GM23248 (cell line): ENCODE data around the gene P2RY2. TPM values are rescaled to one million over a fixed set of nuclear protein-coding genes. Genes with fewer than 3 reads are reported as not detected.

ENCODE experiments used
- DNase-seq: peaks from one replicate; pipeline ENCODE4 v3.0.0-alpha.2; 2015
- H2AFZ ChIP-seq: fragments of 200-600 bp; sonication (generic); 2 replicates; pipeline ENCODE4 v1.6.1; 2016; ENCODE audit warnings: antibody characterized with exemption
- H3F3A ChIP-seq: fragments of 200-600 bp; sonication (generic); 2 replicates; pipeline ENCODE4 v1.6.1; 2016; ENCODE audit warnings: mild to moderate bottlenecking, antibody characterized with exemption, mixed run types; ENCODE audit not compliant: insufficient read depth
- H3K27ac ChIP-seq: fragments of 200-600 bp; sonication (generic); 2 replicates; pipeline ENCODE4 v1.5.1; 2016; ENCODE audit warnings: mild to moderate bottlenecking
- H3K27me3 ChIP-seq: fragments of 200-600 bp; sonication (generic); replicated peaks from 2 replicates; pipeline ENCODE4 v1.6.1; 2016; ENCODE audit warnings: mild to moderate bottlenecking; ENCODE audit not compliant: insufficient read depth
- H3K36me3 ChIP-seq: fragments of 200-600 bp; sonication (generic); 2 replicates; pipeline ENCODE4 v1.6.1; 2016; ENCODE audit warnings: low read depth, mild to moderate bottlenecking
- H3K4me1 ChIP-seq: fragments of 200-600 bp; sonication (generic); 2 replicates; pipeline ENCODE4 v1.6.1; 2016; ENCODE audit warnings: mild to moderate bottlenecking; ENCODE audit not compliant: insufficient read depth
- H3K4me2 ChIP-seq: fragments of 200-600 bp; sonication (generic); one replicate; pipeline ENCODE4 v1.6.1; 2016; ENCODE audit warnings: mild to moderate bottlenecking; ENCODE audit not compliant: unreplicated experiment
- H3K4me3 ChIP-seq: fragments of 200-600 bp; sonication (generic); 2 replicates; pipeline ENCODE4 v1.5.1; 2016; ENCODE audit warnings: mild to moderate bottlenecking
- H3K79me2 ChIP-seq: fragments of 200-600 bp; sonication (generic); 2 replicates; pipeline ENCODE4 v1.6.1; 2016; ENCODE audit warnings: mild to moderate bottlenecking; ENCODE audit not compliant: insufficient read depth
- H3K9ac ChIP-seq: fragments of 200-600 bp; sonication (generic); 2 replicates; pipeline ENCODE4 v1.6.1; 2016; ENCODE audit warnings: mild to moderate bottlenecking
- H3K9me2 ChIP-seq: fragments of 200-600 bp; sonication (generic); 2 replicates; pipeline ENCODE4 v1.6.1; 2016; ENCODE audit warnings: mixed run types, mild to moderate bottlenecking, moderate library complexity; ENCODE audit not compliant: insufficient read depth
- H3K9me3 ChIP-seq: fragments of 200-600 bp; sonication (generic); one replicate; pipeline ENCODE4 v1.6.1; 2017; ENCODE audit warnings: low read depth
- H4K20me1 ChIP-seq: fragments of 200-600 bp; sonication (generic); 2 replicates; pipeline ENCODE4 v1.6.0; 2016; ENCODE audit not compliant: insufficient read depth
- EZH2 ChIP-seq: fragments of 200-600 bp; sonication (generic); IDR thresholded peaks from 2 replicates; pipeline ENCODE4 v1.6.1; 2018; ENCODE audit warnings: antibody characterized with exemption, mild to moderate bottlenecking; ENCODE audit not compliant: insufficient read depth, poor library complexity, severe bottlenecking
- EZH2phosphoT487 ChIP-seq: fragments of 200-600 bp; sonication (generic); IDR thresholded peaks from 2 replicates; pipeline ENCODE4 v1.6.1; 2018; ENCODE audit warnings: antibody characterized with exemption, moderate library complexity, mild to moderate bottlenecking, low read depth; ENCODE audit not compliant: insufficient read depth
- WGBS, 2 experiments: methylation state at CpG; one replicate each; pipeline ENCODE4 v1.1.6; 2015 to 2017; ENCODE audit warnings: low lambda C conversion rate in 2 of 2, low coverage in 1 of 2; ENCODE audit errors: missing lambda C conversion rate in 2 of 2; 5-methylcytosine and 5-hydroxymethylcytosine counted together
- in situ Hi-C: fragments of 300-500 bp; cut with MboI; formaldehyde crosslinking; loops from 2 replicates; pipeline ENCODE4 v1.15.0; 2020
- polyA plus RNA-seq: library from polyadenylated mRNA; unstranded; fragments of >200 nt; fragmentation: Nextera tagmentation; extraction: Ambion mirVana; gene quantifications from 2 replicates; pipeline ENCODE4 v1.2.1, GENCODE V29; 2016
- total RNA-seq: library from RNA; depleted of rRNA; stranded (reverse); fragments of >200 nt; shearing (Covaris generic); gene quantifications from 2 replicates; pipeline ENCODE4 v1.2.3, GENCODE V29; 2014

The P2RY2 gene
- total and polyA plus RNA-seq, 2 experiments from 2014 or later = not detected

DNA sequence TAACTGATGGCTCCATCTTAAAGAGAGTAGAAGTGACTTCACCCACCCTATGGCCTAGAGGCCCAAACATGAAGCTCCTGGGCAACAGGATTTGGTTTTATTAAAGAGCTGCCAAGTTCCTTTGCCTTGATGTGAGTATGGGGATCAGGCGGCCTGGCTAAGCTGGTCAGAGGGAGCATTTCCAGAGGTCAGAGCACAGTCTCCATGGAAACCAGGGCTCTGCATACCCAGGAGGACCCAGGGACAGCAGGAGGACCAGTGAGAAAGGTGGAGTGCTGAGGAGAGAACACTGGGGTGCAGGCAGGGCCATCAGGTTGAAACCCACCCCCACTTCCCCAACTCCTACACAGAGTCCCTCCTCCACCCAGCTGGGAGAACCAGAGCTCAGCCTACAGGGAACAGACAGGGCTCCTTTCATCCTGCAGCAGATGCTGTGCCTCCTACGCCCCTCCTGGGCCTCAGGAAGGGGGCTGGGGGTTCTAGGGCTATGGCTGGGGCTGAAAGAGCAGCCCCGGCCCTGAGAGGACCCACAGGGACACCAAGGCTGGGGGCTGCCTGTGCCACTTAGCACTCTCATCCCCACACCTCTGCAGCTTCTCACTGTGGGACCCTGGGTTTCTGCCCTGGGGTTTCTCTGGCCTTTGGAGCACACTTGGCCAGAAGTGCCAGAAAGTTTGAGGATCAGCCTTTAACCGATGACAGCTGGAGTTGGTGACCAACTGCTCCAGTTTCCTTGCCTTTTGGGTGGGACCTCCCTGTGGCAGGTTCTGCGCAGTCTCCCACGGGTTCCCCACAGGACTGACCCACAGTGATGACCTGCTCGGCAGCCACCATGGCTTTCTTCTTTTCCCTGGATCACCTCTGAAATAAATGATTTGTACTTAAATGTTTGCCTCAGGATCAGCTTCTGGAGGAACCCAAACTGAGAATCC lies 40.3 kb downstream of the P2RY2 start:
- Histone ChIP-seq H3K4me2 (peak overlapping the region; percentile 83), H3K9me2 (no peaks in the 10 kb centered on the region), H3K27me3 (no peaks in the 10 kb centered on the region), H2AFZ (peak overlapping the region; percentile 82), H3K27ac (peak overlapping the region; percentile 96), H3K9me3 (no peaks in the 10 kb centered on the region), H3F3A (peaks cover 23% of the 10 kb centered on the region), H3K4me1 (peaks cover 30% of the 10 kb centered on the region), H3K36me3 (no peaks in the 10 kb centered on the region), H3K4me3 (0 out of 2 replicates have a peak overlapping the region, but pooled peaks have one; percentile 52), H3K79me2 (no peaks in the 10 kb centered on the region), H4K20me1 (no peaks in the 10 kb centered on the region), H3K9ac (peak overlapping the region; percentile 74)
- in situ Hi-C loops = no loop called here
- 83 to 90% methylated on average over 6 to 7 of the region's 7 CpGs for WGBS, 2 experiments
- DNase-seq = no peak
- TF ChIP-seq EZH2phosphoT487 (no peak), EZH2 (no peak)

GRCh38 chr11:73259406-73260126 lies 41.5 kb downstream of the P2RY2 start:
- no peaks in the 10 kb centered on the region for H3K9me3 ChIP-seq
- TF ChIP-seq EZH2 (no peak), EZH2phosphoT487 (no peak)
- in situ Hi-C loops = no loop called here
- H3K27ac ChIP-seq = no peak overlapping the region
- H3K79me2 ChIP-seq = no peaks in the 10 kb centered on the region
- H3K36me3 ChIP-seq = no peaks in the 10 kb centered on the region
- H4K20me1 ChIP-seq = no peaks in the 10 kb centered on the region
- no peak overlapping the region for H3K4me3 ChIP-seq
- no peaks in the 10 kb centered on the region for H3K9me2 ChIP-seq
- peaks cover 23% of the 10 kb centered on the region for H3F3A ChIP-seq
- no peak overlapping the region for H3K4me2 ChIP-seq
- 98% methylated on average over 3 of the region's 3 CpGs for WGBS, 2 experiments
- DNase-seq = no peak
- no peaks in the 10 kb centered on the region for H3K27me3 ChIP-seq
- no peak overlapping the region for H3K9ac ChIP-seq
- no peak overlapping the region for H2AFZ ChIP-seq
- H3K4me1 ChIP-seq = peaks cover 30% of the 10 kb centered on the region

DNA sequence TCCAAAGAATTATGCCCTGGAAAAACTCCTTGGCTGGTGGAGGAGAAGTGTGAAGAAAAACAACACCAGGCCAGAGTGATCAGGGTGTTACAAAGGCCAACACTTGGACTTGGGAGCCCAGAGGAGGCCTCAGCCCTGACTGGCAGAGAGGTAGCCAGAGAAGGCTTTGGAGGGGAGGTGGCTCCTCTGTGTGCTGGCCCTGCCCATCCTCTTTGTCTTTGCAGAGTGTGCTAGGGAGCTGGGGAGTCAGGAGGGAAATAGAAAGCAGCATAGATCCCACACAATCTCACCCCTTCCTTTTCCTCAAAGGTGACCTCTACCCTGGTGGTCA lies 42.0 kb downstream of the P2RY2 start:
- H3K4me3 ChIP-seq = no peak overlapping the region
- no peaks in the 10 kb centered on the region for H4K20me1 ChIP-seq
- H3K9me2 ChIP-seq = no peaks in the 10 kb centered on the region
- peaks cover 30% of the 10 kb centered on the region for H3K4me1 ChIP-seq
- no peaks in the 10 kb centered on the region for H3K9me3 ChIP-seq
- H3F3A ChIP-seq = peaks cover 23% of the 10 kb centered on the region
- H3K27me3 ChIP-seq = no peaks in the 10 kb centered on the region
- TF ChIP-seq EZH2phosphoT487 (no peak), EZH2 (no peak)
- H3K36me3 ChIP-seq = no peaks in the 10 kb centered on the region
- H3K9ac ChIP-seq = no peak overlapping the region
- in situ Hi-C loops = no loop called here
- H3K79me2 ChIP-seq = no peaks in the 10 kb centered on the region
- H3K27ac ChIP-seq = no peak overlapping the region
- H2AFZ ChIP-seq = no peak overlapping the region
- H3K4me2 ChIP-seq = no peak overlapping the region
- DNase-seq = no peak

DNA sequence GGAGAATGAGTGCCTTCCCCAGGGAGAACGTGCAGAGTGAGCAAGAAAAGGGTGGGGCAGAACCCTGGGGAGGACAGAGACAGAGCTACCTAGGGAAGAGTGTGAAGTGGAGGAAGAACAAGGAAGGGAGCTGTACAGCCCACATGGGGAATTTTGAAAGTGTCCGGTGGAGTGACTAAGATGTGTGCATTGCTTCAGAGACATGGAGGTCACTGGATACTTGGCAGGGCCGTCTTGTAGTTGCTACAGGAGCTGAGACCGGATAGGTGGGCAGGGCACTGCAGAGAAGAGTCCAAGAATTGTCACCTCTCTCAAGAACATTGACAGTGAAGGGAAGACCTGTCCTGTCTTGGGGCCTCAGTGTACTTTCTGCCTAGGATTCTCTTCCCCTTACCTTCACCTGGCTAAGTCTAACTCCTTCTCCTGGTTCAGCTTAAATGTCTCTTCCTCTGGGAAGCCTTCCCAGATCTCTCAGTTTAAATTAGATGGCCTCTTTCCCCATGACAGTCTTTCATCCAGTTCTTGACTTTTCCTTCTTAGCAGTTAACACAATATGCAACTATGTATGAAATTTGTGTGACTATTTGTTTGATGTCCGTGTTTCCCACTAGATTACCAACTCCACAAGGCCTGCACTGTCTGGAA lies 44.9 kb downstream of the P2RY2 start:
- 49 to 58% methylated on average over 5 of the region's 5 CpGs for WGBS, 2 experiments
- H3K4me3 ChIP-seq = no peak overlapping the region
- in situ Hi-C loops = no loop called here
- H3K9me2 ChIP-seq = no peaks in the 10 kb centered on the region
- no peak overlapping the region for H3K27ac ChIP-seq
- TF ChIP-seq EZH2 = no peak
- TF ChIP-seq EZH2phosphoT487 = no peak
- peaks cover 14% of the 10 kb centered on the region for H3F3A ChIP-seq
- H3K27me3 ChIP-seq = no peaks in the 10 kb centered on the region
- H2AFZ ChIP-seq = no peak overlapping the region
- no peaks in the 10 kb centered on the region for H4K20me1 ChIP-seq
- H3K79me2 ChIP-seq = no peaks in the 10 kb centered on the region
- H3K9ac ChIP-seq = no peak overlapping the region
- no peaks in the 10 kb centered on the region for H3K36me3 ChIP-seq
- peak; percentile 77 for DNase-seq
- no peaks in the 10 kb centered on the region for H3K9me3 ChIP-seq
- H3K4me1 ChIP-seq = peaks cover 10% of the 10 kb centered on the region
- peak overlapping the region; percentile 12 for H3K4me2 ChIP-seq
